Measurements from ENCODE around the gene CERS6.

GRCh38 chr2:168624028-168624427, 168.0 kb downstream of the CERS6 start:
- no peak for TF ChIP-seq CTCF (IDR thresholded peaks at IDR 0.05)
- TF ChIP-seq POLR2A (IDR thresholded peaks at IDR 0.05) = no peak

Measured in esophagus squamous epithelium (tissue), 4 donors.